Colon (tissue), 2 donors: Measurements from ENCODE around the gene SUMF2.
"Not testable (repeated sequence)": the region's sequence is repeated elsewhere in the genome, so short reads cannot be mapped to it uniquely, and the experiment has no call there.

Experiments used
- FAIRE-seq: peaks from 2 replicates; lab custom pipeline; 2012; peaks lifted over from hg19 to GRCh38; lab: Jason Lieb, UNC
- donor health status: control.
- donor health status: control.

Gene SUMF2

DNA sequence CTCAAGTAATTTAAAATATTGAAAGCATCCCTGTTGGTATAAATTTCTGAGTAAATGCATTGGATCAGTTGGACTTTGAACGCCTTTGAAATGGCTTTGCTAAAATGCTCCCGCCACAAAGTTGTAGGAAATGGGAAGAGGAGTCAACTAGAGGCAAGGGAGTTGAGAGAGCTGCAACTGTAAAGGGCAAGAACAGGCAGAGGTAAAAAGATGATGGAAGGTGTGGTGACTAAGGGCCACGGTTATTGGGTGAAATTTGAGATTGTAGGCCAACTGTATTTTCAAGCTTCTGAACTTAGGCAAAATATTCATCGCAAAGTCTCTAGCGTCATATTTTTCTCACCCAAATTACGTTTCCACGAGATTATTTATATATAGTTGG is 595 bp upstream of the SUMF2 start:
- FAIRE-seq: no peak

- FAIRE-seq: not testable (repeated sequence)
Measured at GRCh38 chr7:56066376-56066775, 2.3 kb downstream of the SUMF2 start.

DNA sequence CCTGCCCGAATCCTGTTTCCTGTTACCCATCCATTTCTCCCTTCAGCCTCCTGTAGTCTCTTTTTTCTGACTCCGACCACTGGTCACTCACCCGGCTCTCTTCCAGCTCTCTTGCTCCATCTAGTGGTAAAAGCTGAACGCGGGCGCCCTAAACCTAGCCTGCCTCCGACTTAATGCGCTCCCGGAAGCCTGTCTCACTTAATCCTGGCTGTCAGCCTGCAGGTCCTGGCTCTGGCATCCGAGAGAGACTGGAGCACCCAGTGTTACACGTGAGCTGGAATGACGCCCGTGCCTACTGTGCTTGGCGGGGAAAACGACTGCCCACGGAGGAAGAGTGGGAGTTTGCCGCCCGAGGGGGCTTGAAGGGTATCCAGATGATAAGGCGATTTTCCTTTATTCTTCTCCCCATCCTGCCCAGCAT is 10.3 kb downstream of the SUMF2 start:
- FAIRE-seq: no peak

DNA sequence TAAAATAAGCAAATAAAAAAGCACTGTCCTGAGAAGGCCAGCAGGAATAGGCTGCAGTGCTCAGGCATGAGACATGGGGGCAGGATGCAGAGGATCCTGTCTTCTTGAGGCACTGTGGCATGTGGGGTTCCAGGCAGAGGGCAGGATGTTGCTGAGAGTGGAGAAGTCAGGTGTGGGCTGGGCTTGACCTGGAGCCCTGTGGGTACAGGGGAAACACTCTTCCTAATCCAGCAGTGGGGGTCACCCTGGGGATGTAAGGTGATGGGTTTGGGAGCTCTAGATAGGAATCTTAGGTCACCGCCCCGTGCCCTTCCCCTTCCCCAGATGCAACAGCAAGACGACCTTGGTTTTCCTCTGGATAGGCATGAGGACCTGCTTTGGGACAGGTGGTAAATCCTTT is 13.6 kb downstream of the SUMF2 start:
- no peak for FAIRE-seq

GRCh38 chr7:56078196-56078595 is 14.1 kb downstream of the SUMF2 start:
- FAIRE-seq: no peak

GRCh38 chr7:56079450-56080185 is 15.5 kb downstream of the SUMF2 start:
- no peak for FAIRE-seq

GRCh38 chr7:56080726-56081435 is 16.8 kb downstream of the SUMF2 start:
- not testable (repeated sequence) for FAIRE-seq

DNA sequence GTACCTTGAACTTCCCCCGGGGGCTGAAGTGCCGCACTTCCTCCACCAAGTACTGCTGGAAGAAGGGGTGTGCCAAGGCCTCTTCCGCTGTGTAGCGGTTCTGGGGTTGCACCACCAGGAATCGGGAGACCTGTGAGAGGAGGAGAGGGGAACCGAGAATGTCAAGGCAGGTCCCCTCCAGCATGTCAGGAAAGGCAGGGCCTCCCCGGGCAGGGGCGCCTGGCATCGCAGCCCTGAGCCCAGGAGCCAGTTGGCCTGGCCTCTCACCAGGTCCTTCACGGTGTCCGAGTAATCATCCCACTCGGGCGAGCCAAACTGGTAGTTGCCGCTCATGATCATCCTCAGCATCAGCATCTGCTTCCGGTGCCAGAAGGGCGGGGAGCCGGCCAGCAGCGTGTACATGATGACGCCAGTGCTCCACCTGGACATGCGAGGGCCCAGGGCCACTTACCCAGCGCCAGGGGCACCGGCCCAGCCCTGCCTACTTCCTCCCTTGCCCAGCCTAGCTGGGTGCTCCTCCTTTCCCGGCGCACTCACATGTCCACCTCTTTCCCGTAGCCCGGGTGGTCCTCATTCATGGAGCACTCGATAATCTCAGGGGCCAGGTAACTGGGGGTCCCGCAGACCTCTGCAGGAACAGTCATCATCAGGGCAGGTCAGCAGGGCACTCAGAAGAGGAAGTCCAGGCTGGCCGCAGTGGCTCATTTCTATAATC is 17.7 kb downstream of the SUMF2 start:
- FAIRE-seq: no peak

DNA sequence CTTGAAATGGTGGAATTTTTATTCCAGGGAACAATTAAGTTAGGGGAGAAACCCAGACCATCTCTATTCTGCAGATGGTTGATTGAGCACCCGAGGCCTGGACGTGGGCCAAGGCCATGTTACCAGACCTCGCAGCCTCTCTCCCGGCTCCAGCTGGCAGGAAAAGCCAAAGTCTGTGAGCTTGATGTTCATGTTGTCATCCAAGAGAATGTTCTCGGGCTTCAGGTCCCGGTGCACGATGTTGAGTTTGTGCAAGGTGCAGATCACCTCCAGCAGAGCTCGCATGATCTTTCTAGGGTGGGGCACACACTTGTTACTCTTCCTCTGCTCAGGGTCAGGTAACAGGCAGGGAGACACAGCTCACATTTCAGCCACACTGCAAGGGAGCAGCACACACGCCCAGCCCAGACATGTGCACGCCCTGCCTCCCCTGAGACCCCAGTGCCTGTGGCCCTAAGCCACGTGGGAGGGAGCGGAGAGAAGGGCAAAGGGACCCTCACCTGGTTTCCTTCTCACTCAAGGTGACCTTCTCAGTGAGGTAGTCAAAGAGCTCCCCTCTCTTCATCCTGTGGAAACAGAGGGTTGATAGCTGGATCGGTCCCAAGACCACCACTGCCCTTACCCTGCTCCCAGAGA is 19.2 kb downstream of the SUMF2 start:
- no peak for FAIRE-seq

DNA sequence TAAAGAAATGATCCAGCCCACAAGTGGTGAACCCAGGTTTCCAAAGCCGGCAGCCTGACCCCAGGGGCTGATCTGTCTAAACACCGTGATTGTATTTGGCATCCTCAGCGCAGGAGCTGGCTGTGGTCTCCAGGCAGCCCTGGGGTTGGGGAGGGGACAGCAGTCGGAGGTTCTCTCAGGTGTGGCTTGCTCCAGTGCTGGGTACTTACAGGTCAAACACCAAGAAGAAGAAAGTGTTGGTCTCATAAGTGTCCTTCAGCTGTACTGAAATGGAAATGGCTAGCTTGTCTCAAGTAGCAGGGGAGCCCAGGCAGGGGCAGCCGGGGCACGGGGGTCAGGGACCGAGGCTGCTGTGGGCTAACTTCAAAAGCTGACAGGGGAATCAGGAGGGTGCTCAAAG is 22.7 kb downstream of the SUMF2 start:
- FAIRE-seq: no peak

GRCh38 chr7:56087445-56087844 is 23.4 kb downstream of the SUMF2 start:
- FAIRE-seq: no peak

DNA sequence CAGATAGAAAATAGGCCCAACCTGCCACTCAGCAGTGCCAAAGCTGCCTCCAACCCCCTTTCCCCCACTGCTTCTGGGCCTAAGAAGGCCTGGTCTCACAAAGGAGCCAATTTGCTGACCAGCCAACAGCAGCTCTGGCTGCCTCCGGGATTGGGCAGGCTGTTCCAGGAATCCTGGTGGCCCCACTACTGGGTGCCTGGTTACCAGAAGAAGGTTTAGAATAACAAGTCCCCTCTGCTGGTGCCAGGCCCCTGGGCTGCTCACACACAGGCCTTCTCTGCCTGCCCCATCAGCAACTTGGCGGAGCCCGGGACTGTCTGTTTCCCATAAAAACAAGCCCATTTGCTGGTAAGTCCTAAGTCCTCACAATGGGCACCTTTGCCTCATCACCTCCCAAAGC is 27.5 kb downstream of the SUMF2 start:
- no peak for FAIRE-seq

GRCh38 chr7:56092388-56092787 is 28.3 kb downstream of the SUMF2 start:
- not testable (repeated sequence) for FAIRE-seq

DNA sequence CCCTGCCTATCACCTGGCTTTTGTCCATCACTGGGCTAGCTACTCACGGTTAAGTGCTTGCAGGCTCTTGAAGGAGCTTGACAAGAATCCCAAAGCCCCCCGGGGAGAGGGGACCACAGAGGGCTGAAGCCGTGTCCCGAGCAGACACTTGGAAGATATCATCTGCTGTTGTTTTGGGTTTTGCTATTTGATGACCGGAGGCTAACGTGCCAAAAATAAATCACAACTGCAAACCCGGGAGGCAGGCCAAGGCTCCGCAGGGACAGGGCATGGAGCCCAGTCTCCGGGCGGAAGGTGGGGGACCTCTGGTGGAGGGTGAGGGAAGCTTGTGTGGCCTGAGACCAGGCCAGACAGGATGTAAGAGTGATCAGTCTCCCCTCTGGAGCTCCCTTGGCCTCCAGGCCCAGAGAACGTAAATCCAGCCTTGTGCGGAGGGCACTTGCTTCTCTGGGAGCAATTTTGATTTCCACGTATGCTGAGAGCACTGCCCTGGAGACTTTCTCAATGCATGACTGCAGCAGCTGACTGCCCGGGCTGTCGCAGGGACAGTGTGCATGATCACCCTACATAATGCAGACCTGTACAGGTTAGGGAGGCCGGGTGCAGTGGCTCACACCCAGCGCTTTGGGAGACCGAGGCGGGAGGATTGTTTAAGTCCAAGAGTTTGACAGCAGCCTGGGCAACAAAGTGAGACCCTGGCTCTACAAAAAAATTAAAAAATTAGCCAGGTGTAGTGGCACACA is 28.9 kb downstream of the SUMF2 start, which contains the start of gene PHKG1:
Gene PHKG1, minus strand, starts transcription at position 164 of the 743 bp plus-strand sequence. CDS start 4,011 bp downstream, outside the sequence.
- no peak for FAIRE-seq

- no peak for FAIRE-seq
Measured at GRCh38 chr7:56097700-56098099, 33.6 kb downstream of the SUMF2 start.

DNA sequence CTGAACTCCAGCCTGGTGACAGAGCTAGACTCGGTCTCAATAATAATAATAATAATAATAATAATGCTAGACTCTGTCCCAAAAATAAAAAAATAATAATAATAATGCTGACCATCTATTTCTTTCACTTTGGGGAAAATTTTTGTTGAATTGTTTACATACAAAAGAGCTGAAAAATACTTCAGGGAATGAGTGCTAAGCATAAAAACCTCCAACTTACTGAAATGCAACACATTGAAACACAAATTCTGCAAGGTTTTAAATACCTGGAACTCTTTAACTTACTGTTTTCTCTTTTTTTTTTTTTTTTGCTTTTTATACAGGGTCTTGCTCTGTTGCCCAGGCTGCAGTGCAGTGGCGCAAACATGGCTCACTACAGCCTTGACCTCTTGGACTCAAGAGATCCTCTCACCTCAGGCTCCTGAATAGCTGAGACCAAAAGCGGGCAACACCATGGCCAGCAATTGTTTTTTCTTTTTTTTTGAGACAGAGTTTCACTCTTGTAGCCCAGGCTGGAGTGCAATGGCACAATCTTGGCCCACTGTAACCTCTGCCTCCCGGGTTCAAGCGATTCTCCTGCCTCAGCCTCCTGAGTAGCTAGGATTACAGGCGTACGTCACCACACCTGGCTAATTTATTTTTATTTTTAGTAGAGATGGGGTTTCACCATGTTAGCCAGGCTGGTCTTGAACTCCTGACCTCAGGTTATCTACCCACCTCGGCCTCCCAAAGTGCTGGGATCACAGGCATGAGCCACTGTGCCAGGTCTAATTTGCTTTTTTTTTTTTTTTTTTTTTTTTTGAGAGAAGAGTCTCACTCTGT is 34.3 kb downstream of the SUMF2 start:
- FAIRE-seq: not testable (repeated sequence)

DNA sequence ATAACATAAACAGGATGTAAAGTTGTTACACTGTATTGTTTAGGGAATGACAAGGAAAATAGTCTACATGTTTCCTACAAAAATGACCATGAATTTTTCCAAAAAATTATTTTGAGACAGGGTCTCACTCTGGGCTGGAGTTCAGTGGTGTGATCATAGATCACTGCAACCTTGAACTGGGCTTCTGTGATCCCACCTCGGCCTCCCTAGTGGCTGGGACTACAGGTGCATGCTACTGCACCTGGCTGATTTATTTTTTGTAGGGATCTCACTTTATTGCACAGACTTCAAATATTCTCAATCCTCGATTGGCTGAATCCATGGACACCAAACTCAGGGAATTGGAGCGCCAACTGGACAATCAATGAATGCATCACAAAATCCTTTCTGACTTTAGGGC is 35.6 kb downstream of the SUMF2 start:
- no peak for FAIRE-seq

GRCh38 chr7:56104138-56104537 is 40.1 kb downstream of the SUMF2 start:
- not testable (repeated sequence) for FAIRE-seq

- FAIRE-seq: no peak
Measured at GRCh38 chr7:56105508-56105907, 41.4 kb downstream of the SUMF2 start.

DNA sequence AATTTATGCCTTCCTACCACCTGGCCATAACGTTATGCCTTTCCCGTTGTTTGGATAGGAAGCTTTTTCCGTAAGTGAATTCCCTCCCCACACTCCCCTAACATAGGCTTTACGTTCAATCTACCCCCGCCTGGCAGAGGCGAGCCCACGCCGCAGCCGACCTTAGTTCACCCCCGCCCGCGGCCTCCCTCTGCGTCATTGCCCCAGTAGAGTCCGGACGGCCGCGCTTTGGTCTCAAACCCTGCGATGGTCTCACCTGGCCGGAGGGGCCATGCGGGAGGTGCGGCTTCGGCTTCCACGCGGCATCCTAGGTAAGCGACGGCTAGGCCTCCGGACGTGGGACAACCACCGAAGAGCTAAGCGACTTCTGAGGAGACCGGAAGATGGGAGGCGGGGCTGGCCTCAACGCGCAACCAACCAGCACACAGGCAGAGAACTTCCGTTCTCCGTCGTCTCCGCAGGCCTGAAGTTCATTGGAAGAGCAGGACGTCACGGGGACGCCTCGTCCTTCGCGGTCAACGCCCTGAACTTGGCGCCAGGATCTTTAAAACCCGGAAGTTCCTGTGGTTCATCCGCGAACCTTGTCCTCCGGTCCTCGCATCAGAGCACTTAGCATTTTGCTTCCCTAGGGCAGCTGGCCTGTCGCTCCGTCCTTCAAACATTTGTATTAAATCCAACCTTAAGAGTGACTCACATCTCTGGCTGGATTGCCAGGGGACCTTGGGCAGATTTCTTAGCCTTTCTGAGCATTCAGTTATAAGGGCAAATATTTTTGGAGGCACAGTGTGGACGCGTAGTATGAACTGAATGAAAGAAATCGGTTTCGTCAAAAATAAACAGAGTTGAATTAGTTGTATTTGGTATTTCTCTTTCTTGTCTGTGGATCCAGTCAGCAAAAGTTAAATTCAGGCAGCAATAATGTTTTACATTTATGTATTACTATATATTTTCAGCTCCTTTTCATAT is 42.3 kb downstream of the SUMF2 start, which contains the start of gene CHCHD2:
Gene CHCHD2, minus strand, starts transcription at position 369 of the 966 bp plus-strand sequence. Its CDS starts 63 bp downstream, at position 306.
- no peak for FAIRE-seq
